HL-60/S4 treated with phorbol 12-myristate 13-acetate at 8.2 ng/mL for 4 days and 3 days (cell line): ENCODE data around the gene GRB10.

ENCODE experiments used
- in situ Hi-C: fragments of 300-500 bp; cut with MboI; formaldehyde crosslinking; loops from 2 replicates; pipeline ENCODE4 v1.15.0; 2022; ENCODE audit warnings: low sequenced_read_pairs

Gene GRB10

DNA sequence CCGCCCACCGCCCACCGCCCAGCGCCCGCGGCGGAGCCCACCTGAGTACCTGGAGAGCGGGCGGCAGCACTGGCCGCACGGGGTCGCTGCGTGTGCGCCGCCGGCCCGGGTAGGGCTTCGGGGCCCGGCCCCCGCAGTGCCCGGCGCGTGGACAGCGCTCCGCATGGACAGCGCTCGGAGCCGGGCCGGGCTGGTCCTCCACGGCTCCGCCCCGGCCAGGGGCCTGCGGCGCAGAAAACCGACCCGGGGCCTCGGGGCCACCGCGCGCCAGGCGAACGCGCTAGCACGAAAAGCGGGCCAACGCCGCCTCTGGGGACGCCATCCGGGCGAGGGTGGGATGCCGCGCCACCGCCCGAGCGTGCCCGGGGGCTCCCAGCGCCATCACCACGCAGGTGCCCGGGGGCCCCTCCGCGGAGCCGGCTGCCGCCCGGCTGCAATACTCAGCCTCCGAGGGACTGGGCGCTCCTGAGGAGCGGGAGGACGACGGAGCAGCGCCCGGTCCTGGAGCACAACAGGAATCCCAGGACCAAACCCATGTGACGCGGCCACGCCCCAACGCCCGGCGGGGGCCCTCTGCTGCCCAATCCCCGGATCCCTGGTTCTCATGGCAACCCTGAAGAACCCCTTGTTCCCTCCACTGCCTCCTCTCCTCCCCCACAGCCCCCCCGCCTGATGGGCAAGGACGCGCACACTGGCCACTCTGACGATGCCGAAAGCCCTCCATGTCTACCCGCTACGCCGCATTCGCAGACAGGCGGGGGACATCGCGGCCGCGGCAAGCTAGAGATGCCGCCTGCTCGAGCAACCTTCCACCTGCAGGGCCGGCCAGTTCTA is at the start of gene GRB10:
TSS of gene GRB10 (minus strand) at position 522 of the 834 bp plus-strand sequence. CDS start 50,574 bp downstream, outside the sequence.
- in situ Hi-C loops: no loop called here

DNA sequence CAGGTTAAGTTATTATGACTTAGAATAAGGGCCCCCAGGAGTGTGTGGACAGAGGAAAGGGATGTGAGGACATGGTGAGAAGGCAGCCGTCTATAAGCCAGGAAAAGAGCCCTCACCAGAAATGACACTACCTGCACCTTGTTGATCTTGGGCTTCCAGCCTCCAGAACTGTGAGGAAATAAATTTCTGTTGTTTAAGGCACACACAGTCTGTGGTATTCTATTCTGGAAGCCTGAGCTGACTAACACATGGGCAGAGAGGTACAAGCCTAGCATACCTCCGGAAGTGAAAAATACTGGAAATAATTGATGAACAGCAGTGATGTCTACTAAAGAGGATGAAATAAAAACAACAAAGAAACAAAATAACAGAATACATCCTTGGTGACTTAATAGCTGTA is 46.1 kb upstream of the GRB10 start:
- in situ Hi-C loops: no loop called here

DNA sequence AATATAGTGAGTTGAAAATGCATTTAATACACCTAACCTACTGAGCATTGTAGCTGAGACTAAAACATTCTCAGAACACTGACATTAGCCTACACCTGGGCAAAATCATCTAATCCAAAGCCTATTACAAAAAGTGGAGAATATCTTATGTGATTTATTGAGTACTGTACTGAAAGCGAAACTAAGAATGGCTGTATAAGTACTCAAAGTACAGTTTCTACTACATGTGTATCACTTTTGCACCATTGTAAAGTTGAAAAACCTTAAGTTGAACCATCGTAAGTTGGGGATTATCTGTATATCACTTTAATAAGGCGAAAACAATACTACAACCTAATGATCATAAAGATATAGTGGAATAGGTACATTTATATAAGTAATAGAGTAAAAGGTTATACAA is 45.4 kb upstream of the GRB10 start:
- in situ Hi-C loops: no loop called here

DNA sequence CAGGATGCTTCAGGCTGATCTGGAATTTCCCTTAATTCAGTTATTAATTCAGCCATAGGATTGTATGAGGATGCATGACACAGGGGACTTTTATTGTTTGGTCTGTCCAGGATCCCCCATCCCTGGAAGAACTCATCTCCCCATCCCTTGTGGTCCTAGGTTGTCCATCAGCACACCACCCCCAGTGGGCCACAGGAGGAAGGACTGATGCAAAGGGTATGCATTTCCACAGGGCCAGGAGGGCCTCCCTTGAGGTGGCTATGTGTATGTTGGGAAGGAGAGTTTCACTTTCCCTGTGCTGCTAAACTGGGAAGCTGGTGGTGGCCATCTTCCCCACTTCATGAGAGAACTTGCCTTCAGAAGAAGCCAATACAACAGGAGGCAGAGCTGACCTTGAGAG is 44.6 kb upstream of the GRB10 start:
- in situ Hi-C loops: no loop called here

DNA sequence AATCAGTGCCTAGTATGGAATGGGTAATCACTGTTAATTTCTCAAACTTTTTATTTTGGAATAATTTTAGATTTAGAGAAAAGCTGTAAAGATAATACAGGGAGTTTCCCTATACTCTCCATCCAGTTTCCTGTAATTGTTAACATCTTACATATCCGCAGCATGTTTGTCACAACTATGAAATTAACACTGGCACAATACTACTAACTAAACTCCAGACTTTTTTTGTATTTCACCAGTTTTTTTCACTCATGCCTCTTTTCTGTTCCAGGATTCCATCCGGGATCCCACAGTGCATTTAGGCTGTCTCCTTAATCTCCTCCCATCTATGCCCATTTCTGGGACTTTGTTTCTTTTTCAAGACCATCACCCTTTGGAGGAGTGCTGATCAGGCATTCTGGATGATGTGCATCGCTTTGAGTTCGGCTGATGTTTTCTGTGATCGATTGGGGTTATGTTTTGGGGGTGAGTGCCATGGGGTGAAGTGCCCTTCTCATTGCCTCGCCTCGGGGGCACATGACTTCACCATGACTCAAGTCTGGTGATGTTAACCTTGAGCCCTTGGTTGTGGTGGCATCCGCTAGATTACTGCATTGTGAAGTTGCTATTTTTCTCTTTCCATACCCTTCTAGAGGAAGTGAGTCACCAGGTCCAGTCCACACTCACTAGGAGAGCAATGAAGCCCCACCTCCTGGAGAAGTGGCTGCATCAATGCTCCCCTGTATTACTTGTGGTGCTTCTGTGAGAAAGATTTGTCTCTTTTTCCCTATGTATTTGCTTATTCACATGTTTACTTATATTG is 43.9 kb upstream of the GRB10 start:
- in situ Hi-C loops: no loop called here

DNA sequence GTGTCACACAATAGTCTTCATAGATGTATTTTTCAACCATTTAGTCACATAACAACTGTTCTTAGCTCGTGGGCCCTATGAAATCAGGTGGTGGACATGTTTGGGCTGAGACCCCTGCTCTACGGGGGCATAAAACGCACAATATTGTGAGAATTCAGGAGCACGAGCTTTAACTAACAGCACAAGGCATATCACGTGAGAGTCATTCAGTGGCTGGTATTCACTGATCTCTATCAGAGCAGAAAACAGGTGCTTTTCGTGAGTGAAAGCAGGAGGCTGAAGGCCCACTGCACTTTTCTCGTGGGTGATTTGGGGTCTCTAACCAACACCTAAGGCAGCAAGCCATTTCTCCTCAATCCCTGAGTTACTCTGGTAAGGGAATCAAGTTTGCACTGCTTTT is 42.8 kb upstream of the GRB10 start:
- in situ Hi-C loops: no loop called here

DNA sequence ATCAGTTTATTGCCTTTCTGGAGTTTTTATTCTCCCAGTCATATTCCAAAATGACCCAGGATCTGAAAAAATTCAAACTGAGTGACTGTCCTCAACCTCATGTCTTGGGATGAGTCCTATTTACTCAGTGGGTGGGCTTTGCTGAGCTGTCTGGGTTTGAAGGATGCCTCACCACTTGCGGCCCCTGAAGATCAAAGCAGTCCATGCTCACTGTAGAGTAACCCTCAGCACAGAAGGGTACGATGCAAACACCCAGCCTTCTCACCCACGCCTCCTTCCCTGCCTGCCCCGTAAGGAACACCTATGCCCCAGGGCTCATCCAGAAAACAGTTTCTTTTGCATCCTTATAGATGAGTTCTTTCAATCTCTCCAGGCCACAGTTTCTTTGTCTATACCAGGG is 42.2 kb upstream of the GRB10 start:
- in situ Hi-C loops: no loop called here

DNA sequence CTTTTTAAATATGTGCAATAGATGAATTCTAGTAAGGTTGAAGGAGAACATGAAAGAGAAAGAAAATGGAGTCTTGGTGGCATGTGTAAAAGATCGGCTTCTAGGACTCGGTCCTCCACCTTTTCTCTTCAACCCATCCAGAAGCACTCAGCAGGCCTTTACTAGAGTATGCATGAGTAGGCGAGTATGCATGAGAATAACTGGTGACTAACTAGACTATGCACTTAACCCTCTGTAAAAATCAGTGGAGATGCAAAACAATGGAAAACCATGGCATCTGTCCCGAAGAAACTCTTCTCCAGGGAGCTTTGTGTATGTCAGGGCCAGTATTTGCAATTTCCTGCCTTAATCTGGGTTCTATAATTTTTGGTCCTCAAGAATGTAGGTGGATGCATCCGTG is 40.0 kb upstream of the GRB10 start:
- in situ Hi-C loops: no loop called here

DNA sequence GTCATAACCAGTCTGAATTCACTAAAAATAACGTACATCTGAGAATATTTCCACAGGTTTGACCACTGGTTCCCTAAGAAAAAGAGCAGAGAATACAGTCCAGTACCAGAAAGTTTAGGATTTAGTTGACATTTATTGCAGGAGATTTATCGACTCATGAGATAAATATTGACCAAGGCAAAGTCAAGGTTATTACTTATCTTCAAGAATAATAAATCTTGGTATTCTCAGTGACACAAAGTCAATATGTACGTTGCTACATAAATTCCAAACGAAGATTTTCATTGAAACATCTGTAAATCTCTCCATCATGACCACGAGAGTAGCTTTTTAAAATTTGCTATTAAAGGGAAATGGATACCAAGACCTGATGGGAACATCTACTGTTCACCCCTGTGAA is 39.4 kb upstream of the GRB10 start:
- in situ Hi-C loops: no loop called here

DNA sequence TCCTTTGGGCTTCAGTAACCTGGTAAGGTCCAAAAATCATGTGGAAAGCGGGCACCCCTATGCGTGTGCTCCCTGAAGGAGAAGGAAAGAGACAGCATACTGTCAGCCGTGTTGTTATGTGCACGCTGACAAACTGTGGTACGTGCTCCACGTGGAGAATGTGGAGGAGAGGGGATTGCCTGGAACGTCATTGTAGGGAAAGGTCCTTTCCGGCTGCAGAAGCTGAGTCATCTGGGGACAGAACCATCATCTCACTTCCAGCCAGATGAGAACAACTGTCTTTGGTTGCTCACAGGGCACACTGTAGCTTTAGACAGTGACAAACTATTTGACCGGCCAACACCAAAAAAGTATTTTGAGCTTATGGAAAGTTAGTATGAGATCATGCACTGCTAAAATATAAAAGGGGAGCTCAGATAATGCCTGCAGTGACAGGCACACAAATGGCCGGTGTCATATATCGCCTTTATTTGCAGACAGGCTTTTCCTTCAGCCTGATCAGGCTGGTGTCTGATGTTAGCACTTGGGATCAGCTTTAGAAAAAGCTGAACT is 38.8 kb upstream of the GRB10 start:
- in situ Hi-C loops: no loop called here

DNA sequence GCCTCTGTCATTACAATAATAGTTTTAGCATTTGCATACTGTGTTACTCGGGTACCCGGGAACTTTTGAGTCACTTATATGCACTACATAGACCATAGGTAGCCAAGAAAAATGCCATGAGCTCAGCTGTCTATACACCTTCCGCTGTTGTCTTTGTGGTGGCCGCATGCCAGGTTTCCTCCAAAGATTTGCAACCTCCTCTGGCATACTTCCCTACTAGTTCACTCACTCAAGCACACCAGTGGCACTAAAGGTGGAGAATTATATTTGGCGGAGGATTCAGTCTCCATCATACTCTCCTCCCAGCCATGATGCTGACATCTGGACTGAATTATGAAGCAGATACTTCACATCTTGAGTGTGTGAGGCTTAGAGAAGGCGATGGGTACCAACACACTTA is 35.6 kb upstream of the GRB10 start:
- in situ Hi-C loops: no loop called here

DNA sequence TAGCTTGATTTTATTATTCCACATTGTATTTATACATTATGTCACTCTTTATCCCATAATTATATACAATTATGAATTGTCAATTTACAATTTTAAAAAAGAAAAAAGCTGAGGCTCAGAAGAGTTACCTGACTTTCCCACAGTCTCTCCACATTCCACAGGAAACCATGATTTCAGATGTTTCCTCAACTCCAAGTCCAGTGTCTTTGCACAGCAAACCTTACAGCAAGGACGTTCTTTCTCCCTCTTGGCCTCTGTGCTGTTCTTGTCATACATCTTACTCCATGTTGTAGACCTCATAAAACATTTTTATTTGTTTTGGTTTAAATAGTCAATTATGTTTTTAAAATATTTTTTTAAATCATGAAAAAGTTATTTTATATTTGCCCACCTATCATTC is 34.9 kb upstream of the GRB10 start:
- in situ Hi-C loops: no loop called here

DNA sequence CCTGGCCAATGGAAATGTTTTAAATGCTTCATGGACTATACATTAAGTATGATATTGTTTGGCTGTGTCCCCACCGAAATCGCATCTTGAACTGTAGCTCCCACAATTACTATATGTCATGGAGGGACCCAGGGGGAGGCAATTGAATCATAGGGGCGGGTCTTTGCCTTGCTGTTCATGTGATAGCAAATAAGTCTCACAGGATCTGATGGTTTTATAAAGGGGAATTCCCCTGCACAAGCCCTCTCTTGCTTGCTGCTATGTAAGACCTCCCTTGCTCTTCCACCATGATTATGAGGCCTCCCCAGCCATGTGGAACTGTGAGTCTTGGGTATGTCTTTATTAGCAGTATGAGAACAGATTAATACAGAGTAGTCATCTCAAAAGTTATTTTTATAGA is 32.4 kb upstream of the GRB10 start:
- in situ Hi-C loops: no loop called here

DNA sequence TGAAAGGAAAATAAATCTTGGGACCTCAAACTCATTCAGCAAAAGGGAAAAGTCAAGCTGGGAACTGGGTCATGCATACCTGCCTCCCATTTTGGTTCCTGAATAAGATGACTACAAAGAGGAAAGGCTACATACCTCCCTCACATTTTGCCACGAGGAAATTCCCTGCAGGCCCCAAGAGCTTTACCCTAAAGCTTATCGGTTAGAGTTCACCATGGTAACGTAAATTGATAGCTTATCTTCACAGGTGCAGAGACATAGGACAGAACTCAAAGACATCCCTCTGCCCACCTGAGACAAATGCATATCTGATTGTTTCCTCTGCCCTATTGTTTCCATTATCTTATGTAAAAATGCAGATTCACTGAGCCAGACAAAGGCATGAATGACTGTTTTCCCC is 31.5 kb upstream of the GRB10 start:
- in situ Hi-C loops: no loop called here

DNA sequence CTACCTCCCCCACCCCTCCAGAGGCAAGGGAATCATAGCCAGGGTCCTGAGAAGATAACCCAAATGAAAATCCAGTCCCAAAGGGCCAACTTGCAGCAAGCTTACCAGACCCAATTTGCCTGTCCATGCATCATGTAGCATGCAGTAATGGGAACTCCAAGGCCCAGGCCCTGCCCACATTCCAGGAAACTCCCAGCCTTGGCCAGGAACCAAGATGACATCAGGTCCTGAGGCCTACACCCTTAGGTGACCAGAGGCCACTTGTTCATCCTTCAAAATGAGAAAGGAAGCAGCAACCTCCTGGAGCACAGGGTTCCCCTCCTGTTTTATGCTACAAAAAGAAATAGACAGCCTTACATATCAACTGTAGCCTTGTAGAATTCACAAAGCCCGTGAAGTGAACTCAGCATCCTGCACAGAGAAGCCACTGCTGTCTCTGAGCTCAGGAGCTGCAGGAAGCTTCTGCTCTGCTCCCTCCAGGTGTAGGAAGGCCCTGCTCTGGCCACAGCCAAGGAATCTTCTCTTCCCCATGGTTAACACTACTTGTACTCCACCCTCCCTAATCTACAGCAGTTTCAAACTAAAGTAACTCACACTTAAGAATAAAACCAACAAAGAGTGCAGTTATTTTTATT is 30.3 kb upstream of the GRB10 start:
- in situ Hi-C loops: no loop called here

DNA sequence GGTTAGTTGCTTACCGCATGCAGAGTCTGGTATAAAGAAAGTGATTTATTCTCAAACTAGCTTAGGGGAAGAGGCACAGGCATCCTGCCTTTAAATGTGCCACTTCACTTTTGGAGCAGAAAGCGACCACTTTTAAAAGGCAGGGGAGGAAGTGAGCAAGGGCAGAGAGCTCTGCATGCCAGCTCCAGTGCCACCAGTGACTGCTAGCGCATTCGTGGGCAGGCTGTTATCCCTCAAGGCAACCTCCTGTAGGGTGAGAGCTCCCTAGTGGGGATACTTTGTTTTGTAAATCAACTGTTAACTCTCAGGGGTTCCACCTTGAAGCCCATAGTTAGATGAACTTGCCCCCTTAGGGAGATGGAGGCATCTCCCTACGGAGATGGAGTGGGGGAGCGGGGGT is 29.4 kb upstream of the GRB10 start:
- in situ Hi-C loops: no loop called here

DNA sequence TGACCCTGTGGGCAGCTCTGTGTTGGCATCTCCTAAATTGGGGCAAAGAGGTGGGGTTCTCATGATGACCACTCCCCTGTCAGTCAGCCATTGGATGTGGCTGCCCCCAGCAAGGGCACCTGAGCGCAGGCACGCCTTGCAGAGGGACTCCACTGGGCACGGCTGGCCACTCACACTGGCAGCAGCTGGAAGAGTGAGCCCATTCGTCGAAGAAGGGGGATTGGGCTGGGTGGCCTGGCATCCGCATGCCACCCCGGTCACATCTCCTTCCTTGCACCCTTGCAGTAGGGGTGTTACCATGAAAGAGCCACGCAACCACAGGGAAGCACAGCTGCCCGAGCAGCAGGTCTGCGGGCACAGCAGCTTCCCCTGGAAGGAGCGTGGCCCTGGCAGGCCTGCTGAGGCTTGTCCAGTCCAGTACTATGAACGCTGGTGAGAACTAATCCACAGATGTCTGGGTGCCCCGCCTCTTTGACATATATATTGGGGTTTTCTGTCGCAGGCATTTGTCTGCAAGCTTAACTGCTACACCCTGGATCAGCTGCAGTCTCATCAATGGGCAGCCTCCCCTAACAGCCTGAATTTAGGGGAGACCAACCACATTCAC is 25.7 kb upstream of the GRB10 start:
- in situ Hi-C loops: no loop called here

DNA sequence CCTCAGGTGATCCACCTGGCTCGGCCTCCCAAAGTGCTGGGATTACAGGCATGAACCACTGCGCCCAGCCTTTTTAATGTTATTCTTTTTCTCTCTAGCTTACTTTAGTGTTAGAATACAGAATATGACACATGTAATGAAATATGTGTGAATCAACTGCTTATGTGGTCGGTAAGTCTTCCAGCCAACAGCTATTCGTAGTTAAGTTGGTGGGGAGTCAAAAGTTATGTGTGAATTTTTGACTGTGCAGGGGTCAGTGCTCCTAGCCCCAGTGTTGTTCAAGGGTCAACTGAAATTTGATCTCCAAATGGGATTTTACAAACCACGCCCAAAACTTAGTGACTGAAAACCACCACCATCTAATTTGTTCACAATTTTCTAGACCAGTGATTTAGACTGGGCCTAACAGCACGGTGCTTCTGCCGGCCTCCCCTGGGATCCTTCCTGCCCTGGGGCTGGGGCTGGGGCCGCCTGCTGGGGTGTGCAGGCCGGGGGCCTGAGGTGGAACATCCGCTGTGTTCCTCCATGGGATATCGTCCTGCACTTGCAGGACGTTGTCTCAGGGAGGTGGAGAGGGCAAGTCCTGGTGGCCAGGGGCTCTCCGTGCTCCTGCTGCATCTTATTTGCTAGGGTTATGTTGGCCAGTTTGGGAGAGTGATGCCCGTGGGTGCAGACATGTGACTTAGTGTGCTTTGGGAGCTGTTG is 24.5 kb upstream of the GRB10 start:
- in situ Hi-C loops: no loop called here

DNA sequence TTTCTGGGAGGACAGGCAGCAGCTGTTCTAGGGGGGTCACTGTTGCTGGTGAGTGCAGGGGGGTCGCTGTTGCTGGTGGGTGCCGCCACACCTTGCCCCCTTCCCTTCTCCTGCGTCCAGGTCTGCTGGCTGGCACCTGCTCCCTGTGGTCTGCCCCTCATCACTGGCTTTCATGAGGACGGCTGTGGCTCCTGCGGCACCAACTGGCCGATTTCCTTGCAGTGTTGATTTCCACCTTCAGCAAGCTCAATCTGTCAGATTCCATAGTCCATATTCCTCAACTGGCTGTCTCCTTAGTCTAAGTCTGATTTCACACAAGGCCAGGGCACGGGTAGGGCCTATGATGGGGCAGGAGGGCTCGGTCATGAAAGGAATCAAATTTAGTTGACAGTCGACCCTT is 23.4 kb upstream of the GRB10 start:
- in situ Hi-C loops: no loop called here

DNA sequence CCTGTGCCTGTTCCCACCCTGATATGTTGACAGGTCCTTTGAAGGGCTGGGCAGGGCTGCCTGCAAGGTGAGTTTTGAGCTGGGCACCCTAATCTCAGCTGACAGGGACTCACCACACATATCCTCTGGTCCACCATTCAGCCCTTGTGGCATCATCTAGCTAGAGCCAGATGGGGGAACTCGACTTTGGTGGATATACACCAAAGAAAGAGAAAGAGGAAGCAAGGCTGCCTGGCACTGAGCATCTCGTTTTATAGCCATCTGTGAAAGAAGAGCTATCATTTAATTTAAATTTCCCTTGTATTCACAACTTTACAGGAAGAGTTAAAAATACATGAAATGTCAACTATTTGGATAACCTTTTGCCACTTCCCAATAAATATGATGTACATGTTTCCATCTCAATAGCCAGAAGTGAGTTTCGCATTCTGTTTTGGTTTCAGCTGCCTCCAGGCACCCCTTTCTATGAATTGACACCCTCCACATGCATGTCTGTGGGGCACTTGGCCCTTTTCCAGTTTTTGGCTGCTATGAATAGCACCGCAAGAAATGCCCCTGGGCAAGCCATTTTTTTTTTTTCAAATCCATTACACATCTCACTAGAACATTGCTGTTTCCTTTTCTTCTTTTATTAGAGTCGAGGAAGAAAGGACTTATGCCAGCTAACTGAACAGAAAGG is 22.9 kb upstream of the GRB10 start:
- in situ Hi-C loops: no loop called here
